HepG2 (cell line): ENCODE results near the gene TXN2. TPM values are rescaled to one million over a fixed set of nuclear protein-coding genes. Genes with fewer than 3 reads are reported as not detected.
A peak's percentile ranks its signal among the peaks of the same experiment; 100 is the strongest.

Source experiments
- DPF2 ChIP-seq: sonication (generic); formaldehyde crosslinking; IDR thresholded peaks from 2 replicates; pipeline ENCODE4 v1.4.0; 2020; ENCODE audit warnings: mild to moderate bottlenecking, low read depth, missing genetic modification reagents, borderline replicate concordance
- DR1 ChIP-seq: sonication (generic); formaldehyde crosslinking; IDR thresholded peaks from 2 replicates; pipeline ENCODE4 v1.8.0; 2021; ENCODE audit warnings: mild to moderate bottlenecking, missing genetic modification reagents, inconsistent platforms
- ELK4 ChIP-seq: sonication (generic); formaldehyde crosslinking; IDR thresholded peaks from 2 replicates; pipeline ENCODE4 v1.9.0; 2021; ENCODE audit warnings: missing genetic modification reagents, borderline replicate concordance
- MTF2 ChIP-seq: sonication (generic); formaldehyde crosslinking; IDR thresholded peaks from 2 replicates; pipeline ENCODE4 v1.5.0; 2020; ENCODE audit warnings: missing genetic modification reagents, borderline replicate concordance
- NFKB2 ChIP-seq: sonication (generic); formaldehyde crosslinking; IDR thresholded peaks from 2 replicates; pipeline ENCODE4 v1.4.0; 2020; ENCODE audit warnings: missing genetic modification reagents, borderline replicate concordance
- NKX3-1 ChIP-seq: sonication (generic); formaldehyde crosslinking; IDR thresholded peaks from 2 replicates; pipeline ENCODE4 v1.5.0; 2020; ENCODE audit warnings: missing genetic modification reagents
- NR2C2 ChIP-seq: sonication (generic); formaldehyde crosslinking; IDR thresholded peaks from 2 replicates; pipeline ENCODE4 v1.4.0; 2020; ENCODE audit warnings: missing genetic modification reagents, mild to moderate bottlenecking, moderate library complexity, borderline replicate concordance
- PRMT3 ChIP-seq: sonication (generic); formaldehyde crosslinking; IDR thresholded peaks from 2 replicates; pipeline ENCODE4 v1.8.1; 2022; ENCODE audit warnings: low read depth, mild to moderate bottlenecking, moderate library complexity, missing genetic modification reagents, borderline replicate concordance
- SATB2 ChIP-seq: sonication (generic); formaldehyde crosslinking; IDR thresholded peaks from 2 replicates; pipeline ENCODE4 v1.5.0; 2020; ENCODE audit warnings: missing genetic modification reagents
- TFDP1 ChIP-seq: IDR thresholded peaks from 2 replicates; pipeline ENCODE4 v1.6.1; 2016; ENCODE audit warnings: missing compliant biosample characterization, missing genetic modification reagents, borderline replicate concordance
- TP53 ChIP-seq: sonication (generic); formaldehyde crosslinking; conservative IDR thresholded peaks from 2 replicates; pipeline ENCODE4 v1.4.0; 2020; ENCODE audit warnings: missing genetic modification reagents
- ZBTB38 ChIP-seq: sonication (generic); formaldehyde crosslinking; IDR thresholded peaks from 2 replicates; pipeline ENCODE4 v1.5.1; 2020; ENCODE audit warnings: mild to moderate bottlenecking, missing genetic modification reagents
- ZC3H13 ChIP-seq: sonication (generic); formaldehyde crosslinking; IDR thresholded peaks from 2 replicates; pipeline ENCODE4 v1.8.1; 2023; ENCODE audit warnings: mild to moderate bottlenecking, missing genetic modification reagents, moderate library complexity
- ZNF30 ChIP-seq: sonication (generic); formaldehyde crosslinking; IDR thresholded peaks from 2 replicates; pipeline ENCODE4 v1.5.0; 2020; ENCODE audit warnings: mild to moderate bottlenecking, missing genetic modification reagents
- ZNF589 ChIP-seq: sonication (generic); formaldehyde crosslinking; conservative IDR thresholded peaks from 2 replicates; pipeline ENCODE4 v1.8.0; 2022; ENCODE audit warnings: mild to moderate bottlenecking, moderate library complexity, missing genetic modification reagents
- ZNF879 ChIP-seq: sonication (generic); formaldehyde crosslinking; IDR thresholded peaks from 2 replicates; pipeline ENCODE4 v1.8.1; 2023; ENCODE audit warnings: missing genetic modification reagents
- ZSCAN5A ChIP-seq: sonication (generic); formaldehyde crosslinking; IDR thresholded peaks from 2 replicates; pipeline ENCODE4 v1.8.0; 2022; ENCODE audit warnings: mild to moderate bottlenecking, missing genetic modification reagents, borderline replicate concordance
- polyA plus RNA-seq, 8 experiments: library from polyadenylated mRNA; depleted of rRNA in 3 of 8; stranded (reverse) in 7 of 8; unstranded in 1 of 8; fragments of >200 nt; fragmentation: Illumina TruSeq in 4 of 8; extraction: Trizol in 4 of 8; gene quantifications; 2 replicates each; pipeline versions ENCODE4 v1.2.1 to v1.2.3, GENCODE V29; 2011 to 2016; ENCODE audit warnings: low read depth in 4 of 8, missing spikeins in 1 of 8, mixed read lengths in 1 of 8; ENCODE audit not compliant: insufficient read depth in 1 of 8
- total RNA-seq, 5 experiments: library from RNA; depleted of rRNA; stranded (reverse); fragments of >200 nt; fragmentation: Illumina TruSeq; extraction: Trizol; gene quantifications; 2 replicates each; pipeline ENCODE4 v1.2.3, GENCODE V29; 2016; ENCODE audit warnings: low read depth in 1 of 5
- TF ChIP-seq, protein P1 (sequence below): sonication (generic); formaldehyde crosslinking; IDR thresholded peaks from 2 replicates; pipeline ENCODE4 v1.4.0; 2020; ENCODE audit warnings: missing genetic modification reagents
- TF ChIP-seq, protein P2 (sequence below): sonication (generic); formaldehyde crosslinking; IDR thresholded peaks from 2 replicates; pipeline ENCODE4 v1.8.1; 2023; ENCODE audit warnings: missing genetic modification reagents, inconsistent platforms, borderline replicate concordance
- TF ChIP-seq, protein P3 (sequence below): sonication (generic); formaldehyde crosslinking; IDR thresholded peaks from 2 replicates; pipeline ENCODE4 v1.5.0; 2020; ENCODE audit warnings: missing genetic modification reagents, mild to moderate bottlenecking, borderline replicate concordance
- TF ChIP-seq, protein P4 (sequence below): IDR thresholded peaks from 2 replicates; pipeline ENCODE4 v1.6.1; 2016; ENCODE audit warnings: missing biosample characterization, missing genetic modification reagents, low read depth

TXN2 gene
- total and polyA plus RNA-seq, 2 of the 13 experiments (the other 11 are each of a cell fraction or from before 2014, with no cell fraction given) = 41.4 to 109 TPM

- TF ChIP-seq ZNF589 (CRISPR knock-in tag) = no peak
- TF ChIP-seq, protein P1, sequence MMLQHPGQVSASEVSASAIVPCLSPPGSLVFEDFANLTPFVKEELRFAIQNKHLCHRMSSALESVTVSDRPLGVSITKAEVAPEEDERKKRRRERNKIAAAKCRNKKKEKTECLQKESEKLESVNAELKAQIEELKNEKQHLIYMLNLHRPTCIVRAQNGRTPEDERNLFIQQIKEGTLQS (CRISPR knock-in tag) = no peak
- TF ChIP-seq, protein P2, sequence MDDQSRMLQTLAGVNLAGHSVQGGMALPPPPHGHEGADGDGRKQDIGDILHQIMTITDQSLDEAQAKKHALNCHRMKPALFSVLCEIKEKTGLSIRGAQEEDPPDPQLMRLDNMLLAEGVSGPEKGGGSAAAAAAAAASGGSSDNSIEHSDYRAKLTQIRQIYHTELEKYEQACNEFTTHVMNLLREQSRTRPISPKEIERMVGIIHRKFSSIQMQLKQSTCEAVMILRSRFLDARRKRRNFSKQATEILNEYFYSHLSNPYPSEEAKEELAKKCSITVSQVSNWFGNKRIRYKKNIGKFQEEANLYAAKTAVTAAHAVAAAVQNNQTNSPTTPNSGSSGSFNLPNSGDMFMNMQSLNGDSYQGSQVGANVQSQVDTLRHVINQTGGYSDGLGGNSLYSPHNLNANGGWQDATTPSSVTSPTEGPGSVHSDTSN (CRISPR knock-in tag) = no peak
- no peak for TF ChIP-seq NFKB2 (CRISPR knock-in tag)
- TF ChIP-seq MTF2 (CRISPR knock-in tag) = no peak
- no peak for TF ChIP-seq ELK4 (CRISPR knock-in tag)
- TF ChIP-seq NR2C2 (CRISPR knock-in tag) = peak; percentile 98
- no peak for TF ChIP-seq TFDP1 (CRISPR knock-in tag)
- no peak for TF ChIP-seq NKX3-1 (CRISPR knock-in tag)
- no peak for TF ChIP-seq ZC3H13 (CRISPR knock-in tag)
- no peak for TF ChIP-seq ZNF30 (CRISPR knock-in tag)
- TF ChIP-seq ZNF879 (CRISPR knock-in tag) = no peak
- TF ChIP-seq, protein P3, sequence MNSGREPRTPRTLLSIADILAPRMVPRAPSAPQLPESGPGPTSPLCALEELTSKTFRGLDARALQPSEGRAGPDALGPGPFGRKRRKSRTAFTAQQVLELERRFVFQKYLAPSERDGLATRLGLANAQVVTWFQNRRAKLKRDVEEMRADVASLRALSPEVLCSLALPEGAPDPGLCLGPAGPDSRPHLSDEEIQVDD (CRISPR knock-in tag) = no peak
- TF ChIP-seq ZSCAN5A (CRISPR knock-in tag) = no peak
- no peak for TF ChIP-seq SATB2
- TF ChIP-seq TP53 (CRISPR knock-in tag) = no peak
- no peak for TF ChIP-seq ZBTB38 (CRISPR knock-in tag)
- TF ChIP-seq, protein P4, sequence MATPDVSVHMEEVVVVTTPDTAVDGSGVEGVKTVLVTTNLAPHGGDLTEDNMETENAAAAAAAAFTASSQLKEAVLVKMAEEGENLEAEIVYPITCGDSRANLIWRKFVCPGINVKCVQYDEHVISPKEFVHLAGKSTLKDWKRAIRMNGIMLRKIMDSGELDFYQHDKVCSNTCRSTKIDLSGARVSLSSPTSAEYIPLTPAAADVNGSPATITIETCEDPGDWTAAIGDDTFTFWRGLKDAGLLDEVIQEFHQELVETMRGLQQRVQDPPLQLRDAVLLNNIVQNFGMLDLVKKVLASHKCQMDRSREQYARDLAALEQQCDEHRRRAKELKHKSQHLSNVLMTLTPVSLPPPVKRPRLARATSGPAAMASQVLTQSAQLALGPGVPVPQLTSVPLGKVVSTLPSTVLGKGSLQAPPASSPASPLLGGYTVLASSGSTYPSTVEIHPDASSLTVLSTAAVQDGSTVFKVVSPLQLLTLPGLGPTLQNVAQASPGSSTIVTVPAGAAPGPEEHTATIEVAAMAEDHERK (CRISPR knock-in tag) = no peak
- TF ChIP-seq DPF2 (CRISPR knock-in tag) = no peak
- no peak for TF ChIP-seq PRMT3 (CRISPR knock-in tag)
- TF ChIP-seq DR1 (CRISPR knock-in tag) = no peak
Observed at GRCh38 chr22:36425977-36426523, 55.4 kb downstream of the TXN2 start (continued).
